SU-DHL-6 (cell line): ENCODE measurements around the gene BCL2.

Experiments used
- H2AFZ ChIP-seq: fragments of 200-600 bp; sonication (generic); 2 replicates; pipeline ENCODE4 v1.6.1; 2014; ENCODE audit warnings: low read depth, mild to moderate bottlenecking, moderate library complexity, mixed read lengths, antibody characterized with exemption, low read length; ENCODE audit not compliant: severe bottlenecking
- H3F3A ChIP-seq: fragments of 200-600 bp; shearing (Covaris generic); 2 replicates; pipeline ENCODE4 v1.6.0; 2016; ENCODE audit warnings: antibody characterized with exemption, mild to moderate bottlenecking; ENCODE audit not compliant: insufficient read depth
- H3K27ac ChIP-seq: fragments of 200-600 bp; sonication (generic); 2 replicates; pipeline ENCODE4 v1.5.1; 2016; ENCODE audit warnings: low read depth, mild to moderate bottlenecking, low read length, moderate library complexity, mixed read lengths
- H3K27me3 ChIP-seq: fragments of 200-600 bp; sonication (generic), shearing (Covaris generic); 2 replicates; pipeline ENCODE4 v1.6.0; 2014; ENCODE audit warnings: mild to moderate bottlenecking, low read length
- H3K36me3 ChIP-seq: fragments of 200-600 bp; sonication (generic); 2 replicates; pipeline ENCODE4 v1.6.1; 2014; ENCODE audit warnings: mild to moderate bottlenecking, low read length, mixed read lengths
- H3K4me2 ChIP-seq: fragments of 300-600, 200-600 bp; shearing (Covaris generic), sonication (generic); 2 replicates; pipeline ENCODE4 v1.6.0; 2014; ENCODE audit warnings: low read length, low read depth, mild to moderate bottlenecking; ENCODE audit not compliant: poor library complexity, severe bottlenecking
- H3K4me3 ChIP-seq: fragments of 200-600 bp; sonication (generic); 2 replicates; pipeline ENCODE4 v1.5.1; 2014; ENCODE audit warnings: antibody characterized with exemption, low read length, mild to moderate bottlenecking, mixed read lengths; ENCODE audit not compliant: insufficient read depth, poor library complexity, severe bottlenecking
- H3K79me2 ChIP-seq: fragments of 200-600 bp; sonication (generic); 2 replicates; pipeline ENCODE4 v1.6.1; 2014; ENCODE audit warnings: mild to moderate bottlenecking, low read length, moderate library complexity; ENCODE audit not compliant: insufficient read depth
- H3K9ac ChIP-seq: fragments of 200-600 bp; sonication (generic); 2 replicates; pipeline ENCODE4 v1.7.0; 2014; ENCODE audit warnings: mild to moderate bottlenecking, low read length
- H3K9me2 ChIP-seq: fragments of 200-600 bp; sonication (generic); replicated peaks from 2 replicates; pipeline ENCODE4 v1.6.1; 2014; ENCODE audit warnings: low read length; ENCODE audit not compliant: insufficient read depth
- H3K9me3 ChIP-seq: fragments of 200-600 bp; sonication (generic); 2 replicates; pipeline ENCODE4 v1.6.1; 2014; ENCODE audit warnings: low read length, mixed read lengths; ENCODE audit not compliant: insufficient read depth
- H4K20me1 ChIP-seq: fragments of 200-600 bp; sonication (generic); 2 replicates; pipeline ENCODE4 v1.6.1; 2014; ENCODE audit warnings: low read depth, mild to moderate bottlenecking, antibody characterized with exemption, low read length, moderate library complexity, mixed read lengths
- CTCF ChIP-seq: fragments of 200-600 bp; sonication (generic); IDR thresholded peaks from one replicate; pipeline ENCODE4 v1.5.1; 2017; ENCODE audit warnings: antibody characterized with exemption, mild to moderate bottlenecking, low read length, moderate library complexity; ENCODE audit not compliant: insufficient read depth, poor library complexity, severe bottlenecking
- EZH2phosphoT487 ChIP-seq: fragments of 200-600 bp; sonication (generic), shearing (Covaris generic); conservative IDR thresholded peaks from 2 replicates; pipeline ENCODE4 v1.6.1; 2018; ENCODE audit warnings: mild to moderate bottlenecking, antibody characterized with exemption, low read length, moderate library complexity, mixed read lengths

The BCL2 gene

DNA sequence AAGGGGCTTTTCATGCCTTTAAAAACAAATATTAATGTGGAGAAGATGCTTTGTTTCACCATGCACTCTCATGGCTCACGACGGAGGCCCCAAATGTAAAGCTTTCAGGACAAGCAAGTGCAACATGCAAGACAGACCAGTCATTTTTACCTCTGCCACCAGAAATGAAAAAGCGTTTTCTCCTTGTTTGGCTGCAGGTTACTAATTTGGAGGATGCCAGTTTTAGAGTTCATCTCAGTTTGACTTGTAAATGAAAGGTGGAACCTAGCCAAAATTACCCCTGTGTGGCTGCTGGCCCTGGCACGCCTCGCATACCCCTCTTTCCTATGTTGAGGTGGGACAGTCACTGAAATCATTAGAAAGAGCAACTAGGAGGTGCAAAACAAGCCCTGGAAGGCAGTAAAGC lies 138.6 kb downstream of the BCL2 start:
- H3K27me3 ChIP-seq = no peaks in the 10 kb centered on the region
- H3K9me2 ChIP-seq = no peaks in the 10 kb centered on the region
- no peak overlapping the region for H3K4me2 ChIP-seq
- no peak overlapping the region for H2AFZ ChIP-seq
- no peaks in the 10 kb centered on the region for H4K20me1 ChIP-seq
- H3K36me3 ChIP-seq = 0 out of 2 replicates have a peak, but pooled peaks cover 4% of the 10 kb centered on the region
- no peak overlapping the region for H3K4me3 ChIP-seq
- TF ChIP-seq CTCF = no peak
- no peak overlapping the region for H3K9ac ChIP-seq
- no peaks in the 10 kb centered on the region; the same call in 1 of the 2 replicates for H3F3A ChIP-seq
- no peaks in the 10 kb centered on the region for H3K9me3 ChIP-seq
- H3K79me2 ChIP-seq = peaks cover 84% of the 10 kb centered on the region
- no peak overlapping the region for H3K27ac ChIP-seq

GRCh38 chr18:63180321-63180720 lies 139.2 kb downstream of the BCL2 start:
- H3F3A ChIP-seq = no peaks in the 10 kb centered on the region; the same call in 1 of the 2 replicates
- no peaks in the 10 kb centered on the region for H4K20me1 ChIP-seq
- H3K27me3 ChIP-seq = no peaks in the 10 kb centered on the region
- no peaks in the 10 kb centered on the region for H3K9me2 ChIP-seq
- no peak overlapping the region for H3K4me2 ChIP-seq
- no peaks in the 10 kb centered on the region for H3K9me3 ChIP-seq
- no peak overlapping the region for H3K9ac ChIP-seq
- no peak overlapping the region for H3K4me3 ChIP-seq
- H3K27ac ChIP-seq = no peak overlapping the region
- TF ChIP-seq CTCF = no peak
- no peak for TF ChIP-seq EZH2phosphoT487
- no peak overlapping the region for H2AFZ ChIP-seq
- 0 out of 2 replicates have a peak, but pooled peaks cover 4% of the 10 kb centered on the region for H3K36me3 ChIP-seq
- peaks cover 85% of the 10 kb centered on the region for H3K79me2 ChIP-seq

- no peaks in the 10 kb centered on the region for H3K9me2 ChIP-seq
- no peak overlapping the region for H3K4me2 ChIP-seq
- TF ChIP-seq CTCF = no peak
- no peak for TF ChIP-seq EZH2phosphoT487
- H3K9me3 ChIP-seq = no peaks in the 10 kb centered on the region
- no peak overlapping the region for H3K4me3 ChIP-seq
- no peak overlapping the region for H3K9ac ChIP-seq
- H3K36me3 ChIP-seq = no peaks in the 10 kb centered on the region
- H3K79me2 ChIP-seq = peaks cover 83% of the 10 kb centered on the region
- no peak overlapping the region for H3K27ac ChIP-seq
- H3F3A ChIP-seq = no peaks in the 10 kb centered on the region; the same call in 1 of the 2 replicates
- no peak overlapping the region for H2AFZ ChIP-seq
- no peaks in the 10 kb centered on the region for H3K27me3 ChIP-seq
- no peaks in the 10 kb centered on the region for H4K20me1 ChIP-seq
Measured at GRCh38 chr18:63179422-63179821, 140.1 kb downstream of the BCL2 start.
